ENCODE measurements around the gene GATB. TPM values are rescaled to one million over a fixed set of nuclear protein-coding genes. Genes with fewer than 3 reads are reported as not detected.

GATB gene
- total RNA-seq, 1 experiment from 2014 or later, result 21.2 TPM

DNA sequence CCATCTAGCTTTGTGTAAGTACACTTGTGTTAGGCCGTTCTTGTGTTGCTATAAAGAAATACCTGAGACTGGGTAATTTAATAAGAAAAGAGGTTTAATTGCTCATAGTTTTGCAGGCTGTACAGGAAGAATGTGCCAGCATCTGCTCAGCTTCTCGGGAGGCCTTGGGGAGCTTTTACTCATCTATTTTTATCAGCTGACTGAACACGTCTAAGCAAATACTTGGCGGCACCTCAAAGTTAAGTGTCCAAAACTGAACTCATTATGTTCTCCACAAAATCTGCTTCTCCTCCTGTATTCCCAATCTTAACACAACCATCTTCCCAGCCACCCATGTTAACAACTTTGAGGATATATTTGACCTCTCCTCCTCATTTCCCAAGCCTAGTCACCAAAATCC, 42.4 kb upstream of the GATB start:
- Histone ChIP-seq H3K27me3 (ENCODE audit: insufficient read depth, low read length) (no peaks in the 10 kb centered on the region), H2AK5ac (ENCODE audit: insufficient read length, low read length) (no peak overlapping the region), H2BK20ac (ENCODE audit: low read depth, low read length, poor library complexity, severe bottlenecking) (no peak overlapping the region), H2BK12ac (ENCODE audit: insufficient read length, low read depth, low read length) (no peak overlapping the region), H2BK15ac (ENCODE audit: low read depth, low read length) (no peak overlapping the region), H3K4me2 (ENCODE audit: insufficient read depth, insufficient read length, low read length) (no peak overlapping the region), H2BK120ac (ENCODE audit: low read depth, low read length, poor library complexity, severe bottlenecking) (no peak overlapping the region), H4K8ac (replicated peaks; ENCODE audit: insufficient read length, low read depth, low read length) (no peak overlapping the region), H3K9me3 (ENCODE audit: control insufficient read depth, low read depth, low read length) (no peaks in the 10 kb centered on the region), H4K20me1 (ENCODE audit: control insufficient read depth, insufficient read depth, insufficient read length) (no peaks in the 10 kb centered on the region), H3K14ac (ENCODE audit: insufficient read depth, low read length) (no peak overlapping the region), H3K4ac (ENCODE audit: low read depth, low read length) (no peak overlapping the region), H3K23me2 (ENCODE audit: insufficient read length, low read depth, low read length, poor library complexity, severe bottlenecking) (no peaks in the 10 kb centered on the region), H3K4me1 (ENCODE audit: insufficient read depth, low read length) (peaks cover 11% of the 10 kb centered on the region; the same call in 1 of the 2 replicates), H3K9ac (ENCODE audit: extremely low read depth, insufficient read length, low read length) (no peak overlapping the region), H4K5ac (ENCODE audit: insufficient read length, low read depth, low read length) (no peak overlapping the region), H3K79me2 (ENCODE audit: insufficient read depth, low read length) (no peaks in the 10 kb centered on the region), H3T11ph (ENCODE audit: low read length) (no peak overlapping the region), H2BK5ac (ENCODE audit: insufficient read length, low read length) (no peak overlapping the region), H3K23ac (ENCODE audit: insufficient read length, low read depth, low read length) (no peak overlapping the region), H3K56ac (ENCODE audit: insufficient read length, low read depth, low read length) (no peak overlapping the region), H4K91ac (ENCODE audit: insufficient read length, low read depth, low read length) (no peak overlapping the region), H3K79me1 (ENCODE audit: insufficient read depth, low read depth, low read length, poor library complexity, severe bottlenecking) (no peaks in the 10 kb centered on the region), H3K18ac (ENCODE audit: insufficient read length, low read depth, low read length) (no peak overlapping the region), H2AFZ (ENCODE audit: low read length) (no peak overlapping the region), H3K27ac (ENCODE audit: insufficient read length, low read depth, low read length) (no peak overlapping the region)
- TF ChIP-seq, protein P1, sequence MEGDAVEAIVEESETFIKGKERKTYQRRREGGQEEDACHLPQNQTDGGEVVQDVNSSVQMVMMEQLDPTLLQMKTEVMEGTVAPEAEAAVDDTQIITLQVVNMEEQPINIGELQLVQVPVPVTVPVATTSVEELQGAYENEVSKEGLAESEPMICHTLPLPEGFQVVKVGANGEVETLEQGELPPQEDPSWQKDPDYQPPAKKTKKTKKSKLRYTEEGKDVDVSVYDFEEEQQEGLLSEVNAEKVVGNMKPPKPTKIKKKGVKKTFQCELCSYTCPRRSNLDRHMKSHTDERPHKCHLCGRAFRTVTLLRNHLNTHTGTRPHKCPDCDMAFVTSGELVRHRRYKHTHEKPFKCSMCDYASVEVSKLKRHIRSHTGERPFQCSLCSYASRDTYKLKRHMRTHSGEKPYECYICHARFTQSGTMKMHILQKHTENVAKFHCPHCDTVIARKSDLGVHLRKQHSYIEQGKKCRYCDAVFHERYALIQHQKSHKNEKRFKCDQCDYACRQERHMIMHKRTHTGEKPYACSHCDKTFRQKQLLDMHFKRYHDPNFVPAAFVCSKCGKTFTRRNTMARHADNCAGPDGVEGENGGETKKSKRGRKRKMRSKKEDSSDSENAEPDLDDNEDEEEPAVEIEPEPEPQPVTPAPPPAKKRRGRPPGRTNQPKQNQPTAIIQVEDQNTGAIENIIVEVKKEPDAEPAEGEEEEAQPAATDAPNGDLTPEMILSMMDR (conservative IDR thresholded peaks at IDR 0.05), result no peak
- Mint-ChIP-seq H3K9me3 (no peaks in the 10 kb centered on the region), H3K4me1 (peaks cover 31 to 53% of the 10 kb centered on the region in 2 experiments), H3K36me3 (ENCODE audit: insufficient read depth in 1 of 3, low read depth in 3 of 3) (peaks cover 0 to 2% (median 1%) of the 10 kb centered on the region in 3 experiments; a peak in 3 of 7 replicates), H3K27ac (no peak overlapping the region; a peak in 1 of 7 replicates), H3K4me3 (no peak overlapping the region), H3K27me3 (ENCODE audit: low read depth) (no peaks in the 10 kb centered on the region; the same call in none of the 2 replicates)
- DNase-seq, result no peak
- no CpG with 5 or more reads among the region's 4 CpGs for WGBS (ENCODE audit: extremely low coverage, insufficient read length, low lambda C conversion rate)

Measured in H9 (cell line).